ENCODE results near the gene RNF223. TPM values are rescaled to one million over a fixed set of nuclear protein-coding genes. Genes with fewer than 3 reads are reported as not detected.

The RNF223 gene
- total RNA-seq, 1 donor from 2014 or later: not detected

DNA sequence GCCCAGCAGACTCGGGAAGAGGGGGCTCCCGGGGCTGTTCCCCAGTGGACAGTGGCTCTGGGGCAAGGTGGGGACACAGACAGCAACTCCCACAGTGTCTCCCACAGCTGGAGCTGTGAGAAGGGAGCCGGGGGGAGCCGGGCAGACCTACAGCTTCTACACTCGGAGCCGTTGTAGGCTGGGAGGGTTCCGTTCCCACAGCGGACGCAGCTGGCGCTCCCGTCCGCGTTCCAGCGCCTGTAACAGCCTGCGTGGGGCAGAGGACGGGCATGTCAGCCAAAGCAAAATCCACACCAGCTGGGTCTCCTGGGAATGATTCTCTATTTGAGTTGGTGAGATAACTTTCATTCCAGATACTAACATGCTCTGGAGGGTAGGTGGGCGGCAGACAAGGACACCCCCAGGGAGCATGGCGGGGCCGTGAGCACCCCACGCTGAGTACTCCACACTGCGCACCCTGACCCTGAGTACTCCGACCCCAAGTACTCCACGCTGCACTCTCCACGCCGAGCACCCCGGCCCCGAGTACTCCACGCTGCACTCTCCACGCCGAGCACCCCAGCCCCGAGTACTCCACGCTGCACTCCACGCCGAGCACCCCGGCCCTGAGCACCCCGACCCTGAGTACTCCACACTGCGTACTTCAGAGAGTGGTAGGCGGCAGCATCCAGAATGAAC, 13.4 kb upstream of the RNF223 start:
- Mint-ChIP-seq H3K27ac (ENCODE audit: unreplicated experiment) (no peak overlapping the region), H3K27me3 (ENCODE audit: unreplicated experiment) (peaks cover 5% of the 10 kb centered on the region), H3K36me3 (ENCODE audit: unreplicated experiment) (no peaks in the 10 kb centered on the region), H3K4me1 (ENCODE audit: low read depth, unreplicated experiment) (peaks cover 4% of the 10 kb centered on the region), H3K4me3 (ENCODE audit: unreplicated experiment) (no peak overlapping the region), H3K9me3 (ENCODE audit: unreplicated experiment) (peaks cover 5% of the 10 kb centered on the region)
- TF ChIP-seq, protein P1, sequence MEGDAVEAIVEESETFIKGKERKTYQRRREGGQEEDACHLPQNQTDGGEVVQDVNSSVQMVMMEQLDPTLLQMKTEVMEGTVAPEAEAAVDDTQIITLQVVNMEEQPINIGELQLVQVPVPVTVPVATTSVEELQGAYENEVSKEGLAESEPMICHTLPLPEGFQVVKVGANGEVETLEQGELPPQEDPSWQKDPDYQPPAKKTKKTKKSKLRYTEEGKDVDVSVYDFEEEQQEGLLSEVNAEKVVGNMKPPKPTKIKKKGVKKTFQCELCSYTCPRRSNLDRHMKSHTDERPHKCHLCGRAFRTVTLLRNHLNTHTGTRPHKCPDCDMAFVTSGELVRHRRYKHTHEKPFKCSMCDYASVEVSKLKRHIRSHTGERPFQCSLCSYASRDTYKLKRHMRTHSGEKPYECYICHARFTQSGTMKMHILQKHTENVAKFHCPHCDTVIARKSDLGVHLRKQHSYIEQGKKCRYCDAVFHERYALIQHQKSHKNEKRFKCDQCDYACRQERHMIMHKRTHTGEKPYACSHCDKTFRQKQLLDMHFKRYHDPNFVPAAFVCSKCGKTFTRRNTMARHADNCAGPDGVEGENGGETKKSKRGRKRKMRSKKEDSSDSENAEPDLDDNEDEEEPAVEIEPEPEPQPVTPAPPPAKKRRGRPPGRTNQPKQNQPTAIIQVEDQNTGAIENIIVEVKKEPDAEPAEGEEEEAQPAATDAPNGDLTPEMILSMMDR (IDR thresholded peaks at IDR 0.05; ENCODE audit: partially characterized antibody, unreplicated experiment): no peak
- no peak for DNase-seq

DNA sequence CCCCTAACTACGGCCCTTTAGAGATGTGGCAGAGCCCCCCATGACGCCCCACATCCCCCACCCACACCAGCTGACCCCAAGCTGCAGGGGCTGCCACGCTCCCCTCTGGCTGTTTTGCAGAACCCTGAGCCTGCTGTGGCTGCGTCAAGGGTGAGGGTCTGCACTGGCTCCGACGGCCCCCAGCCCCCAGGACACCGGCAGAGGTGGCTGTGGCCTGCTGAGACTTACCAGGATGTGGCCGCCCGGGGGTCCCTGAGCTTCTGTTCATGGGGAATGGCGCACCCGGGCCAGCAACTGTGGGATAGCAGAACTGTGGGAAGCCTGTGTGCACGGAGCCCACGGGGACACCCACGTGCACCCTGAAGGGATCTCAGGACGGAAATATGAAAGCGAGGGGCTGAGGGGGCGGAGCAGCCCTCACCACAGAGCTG, 12.8 kb upstream of the RNF223 start:
- H3K27ac Mint-ChIP-seq (ENCODE audit: unreplicated experiment): no peak overlapping the region
- H3K9me3 Mint-ChIP-seq (ENCODE audit: unreplicated experiment): peaks cover 5% of the 10 kb centered on the region
- no peaks in the 10 kb centered on the region for H3K36me3 Mint-ChIP-seq (ENCODE audit: unreplicated experiment)
- no peak overlapping the region for H3K4me3 Mint-ChIP-seq (ENCODE audit: unreplicated experiment)
- DNase-seq: no peak
- TF ChIP-seq, protein P1 (IDR thresholded peaks at IDR 0.05; ENCODE audit: partially characterized antibody, unreplicated experiment): no peak
- peaks cover 4% of the 10 kb centered on the region for H3K4me1 Mint-ChIP-seq (ENCODE audit: low read depth, unreplicated experiment)
- H3K27me3 Mint-ChIP-seq (ENCODE audit: unreplicated experiment): peaks cover 5% of the 10 kb centered on the region

DNA sequence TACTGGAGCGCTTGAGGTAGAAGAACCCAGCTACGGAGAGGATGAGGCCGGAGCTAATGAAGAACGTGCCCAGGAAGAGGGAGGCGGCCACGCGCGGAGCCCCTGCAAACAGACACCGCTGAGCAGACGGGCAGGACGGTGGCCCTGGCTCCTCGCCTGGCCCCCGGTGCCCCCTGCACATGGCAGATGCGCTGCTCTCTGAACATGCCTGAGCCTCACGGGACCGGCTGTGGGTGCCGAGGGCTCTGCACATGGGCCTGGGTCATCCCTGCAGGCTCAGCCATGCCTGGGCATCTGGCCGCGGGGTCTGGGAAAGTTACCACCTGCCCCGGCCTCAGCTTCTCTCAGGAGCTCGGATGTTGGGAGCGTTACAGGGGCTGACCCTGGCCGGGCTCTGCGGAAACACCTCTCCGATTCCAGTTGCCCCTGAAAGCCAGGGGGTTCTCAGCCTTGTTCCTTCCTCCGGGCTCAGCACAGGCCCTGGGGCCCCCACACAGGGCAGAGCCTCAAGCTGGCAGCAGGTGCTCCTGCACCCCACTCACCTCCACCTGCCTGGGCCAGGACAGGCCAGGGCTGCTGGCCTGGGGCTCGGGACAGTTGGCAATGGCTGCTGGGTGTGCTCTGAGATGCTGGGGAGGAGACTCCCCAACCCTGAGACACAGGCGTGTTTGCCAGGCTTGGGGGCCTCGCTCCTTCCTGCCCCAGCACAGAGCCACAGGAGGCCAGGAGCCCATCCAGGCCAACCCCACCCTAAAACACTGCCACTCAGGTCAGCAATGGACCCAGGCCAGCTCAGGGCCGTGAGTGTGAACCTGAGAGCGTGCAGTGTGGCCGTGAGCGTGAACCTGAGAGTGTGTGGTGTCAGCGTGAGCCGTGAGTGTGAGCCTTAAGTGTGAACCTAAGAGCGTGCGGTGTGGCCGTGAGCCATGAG, 12.1 kb upstream of the RNF223 start:
- H3K27me3 Mint-ChIP-seq (ENCODE audit: unreplicated experiment): peaks cover 5% of the 10 kb centered on the region
- DNase-seq: no peak
- H3K27ac Mint-ChIP-seq (ENCODE audit: unreplicated experiment): no peak overlapping the region
- H3K36me3 Mint-ChIP-seq (ENCODE audit: unreplicated experiment): no peaks in the 10 kb centered on the region
- H3K4me3 Mint-ChIP-seq (ENCODE audit: unreplicated experiment): no peak overlapping the region
- peaks cover 4% of the 10 kb centered on the region for H3K4me1 Mint-ChIP-seq (ENCODE audit: low read depth, unreplicated experiment)
- peaks cover 5% of the 10 kb centered on the region for H3K9me3 Mint-ChIP-seq (ENCODE audit: unreplicated experiment)
- TF ChIP-seq, protein P1 (IDR thresholded peaks at IDR 0.05; ENCODE audit: partially characterized antibody, unreplicated experiment): no peak

DNA sequence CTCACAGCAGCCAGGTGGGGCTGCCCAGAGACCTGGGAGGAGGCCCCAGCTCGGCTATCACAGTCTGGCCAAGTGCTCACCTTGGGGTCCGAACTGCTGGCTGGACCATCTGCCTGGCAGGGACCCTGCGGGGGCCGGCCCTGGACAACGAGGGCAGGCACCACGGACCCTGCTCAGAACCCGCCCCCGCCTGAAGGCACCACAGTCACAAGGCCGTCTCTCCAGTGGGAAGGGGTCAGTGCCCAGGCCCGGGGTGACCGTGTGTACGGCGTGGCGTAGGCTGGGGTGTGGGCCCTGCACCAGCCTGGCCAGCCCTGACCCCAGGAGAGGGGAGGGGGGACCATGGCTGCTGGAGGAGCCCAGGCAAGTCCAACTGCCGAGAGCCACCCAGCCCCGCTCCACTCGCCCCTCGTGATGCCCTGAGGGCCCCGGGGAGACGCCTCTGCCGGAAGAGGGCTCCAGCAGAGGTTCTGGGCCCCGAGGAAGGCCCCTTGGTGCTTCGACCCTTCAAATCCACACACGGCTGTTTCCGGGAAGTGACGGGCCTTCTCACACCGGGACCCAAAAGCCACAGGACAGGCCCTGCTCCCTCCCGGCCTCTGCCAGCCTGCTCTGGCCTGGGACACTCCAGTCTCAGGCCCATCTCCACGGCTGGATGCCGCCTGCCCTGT, 11.2 kb upstream of the RNF223 start:
- H3K36me3 Mint-ChIP-seq (ENCODE audit: unreplicated experiment): no peaks in the 10 kb centered on the region
- H3K9me3 Mint-ChIP-seq (ENCODE audit: unreplicated experiment): peaks cover 5% of the 10 kb centered on the region
- peak; percentile 22 for DNase-seq
- H3K27ac Mint-ChIP-seq (ENCODE audit: unreplicated experiment): no peak overlapping the region
- TF ChIP-seq, protein P1 (IDR thresholded peaks at IDR 0.05; ENCODE audit: partially characterized antibody, unreplicated experiment): no peak
- no peak overlapping the region for H3K4me3 Mint-ChIP-seq (ENCODE audit: unreplicated experiment)
- peaks cover 5% of the 10 kb centered on the region for H3K27me3 Mint-ChIP-seq (ENCODE audit: unreplicated experiment)
- peaks cover 4% of the 10 kb centered on the region for H3K4me1 Mint-ChIP-seq (ENCODE audit: low read depth, unreplicated experiment)
